ENCODE measurements around the gene PLOD2.

PLOD2 gene

DNA sequence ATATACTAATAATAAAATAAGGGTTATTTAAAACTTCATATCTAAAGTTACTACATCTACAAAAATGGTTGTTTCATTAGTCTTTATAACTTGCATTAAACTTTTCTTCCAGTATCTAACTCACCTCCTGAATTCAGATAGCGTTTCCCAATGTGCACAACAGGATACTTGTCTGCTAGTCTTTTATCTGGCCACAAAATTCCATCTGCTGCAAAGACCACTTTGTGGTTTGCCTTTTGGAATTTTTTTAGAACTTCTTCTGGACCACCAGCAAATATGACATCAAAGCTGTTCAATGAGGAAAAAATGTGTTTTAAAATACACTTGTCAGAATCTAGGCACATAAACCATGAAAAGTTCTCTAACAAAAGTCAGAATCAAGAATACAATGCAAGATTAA is 50.8 kb downstream of the PLOD2 start:
- no peak overlapping the region for H3K4me3 ChIP-seq (replicated peaks; ENCODE audit: insufficient read depth, low read length)
- no peak for DNase-seq (ENCODE audit: low read depth in 1 of 2, low spot score in 1 of 2)
- TF ChIP-seq GABPA (IDR thresholded peaks at IDR 0.05; ENCODE audit: low read depth) (no peak), SPI1 (IDR thresholded peaks at IDR 0.05; ENCODE audit: borderline replicate concordance, low read depth) (no peak), POLR2AphosphoS5 (IDR thresholded peaks at IDR 0.05; ENCODE audit: low read depth) (no peak)
- TF ChIP-seq, protein P1, sequence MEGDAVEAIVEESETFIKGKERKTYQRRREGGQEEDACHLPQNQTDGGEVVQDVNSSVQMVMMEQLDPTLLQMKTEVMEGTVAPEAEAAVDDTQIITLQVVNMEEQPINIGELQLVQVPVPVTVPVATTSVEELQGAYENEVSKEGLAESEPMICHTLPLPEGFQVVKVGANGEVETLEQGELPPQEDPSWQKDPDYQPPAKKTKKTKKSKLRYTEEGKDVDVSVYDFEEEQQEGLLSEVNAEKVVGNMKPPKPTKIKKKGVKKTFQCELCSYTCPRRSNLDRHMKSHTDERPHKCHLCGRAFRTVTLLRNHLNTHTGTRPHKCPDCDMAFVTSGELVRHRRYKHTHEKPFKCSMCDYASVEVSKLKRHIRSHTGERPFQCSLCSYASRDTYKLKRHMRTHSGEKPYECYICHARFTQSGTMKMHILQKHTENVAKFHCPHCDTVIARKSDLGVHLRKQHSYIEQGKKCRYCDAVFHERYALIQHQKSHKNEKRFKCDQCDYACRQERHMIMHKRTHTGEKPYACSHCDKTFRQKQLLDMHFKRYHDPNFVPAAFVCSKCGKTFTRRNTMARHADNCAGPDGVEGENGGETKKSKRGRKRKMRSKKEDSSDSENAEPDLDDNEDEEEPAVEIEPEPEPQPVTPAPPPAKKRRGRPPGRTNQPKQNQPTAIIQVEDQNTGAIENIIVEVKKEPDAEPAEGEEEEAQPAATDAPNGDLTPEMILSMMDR (IDR thresholded peaks at IDR 0.05; ENCODE audit: insufficient read depth, low read length): no peak
- TF ChIP-seq, protein P2, sequence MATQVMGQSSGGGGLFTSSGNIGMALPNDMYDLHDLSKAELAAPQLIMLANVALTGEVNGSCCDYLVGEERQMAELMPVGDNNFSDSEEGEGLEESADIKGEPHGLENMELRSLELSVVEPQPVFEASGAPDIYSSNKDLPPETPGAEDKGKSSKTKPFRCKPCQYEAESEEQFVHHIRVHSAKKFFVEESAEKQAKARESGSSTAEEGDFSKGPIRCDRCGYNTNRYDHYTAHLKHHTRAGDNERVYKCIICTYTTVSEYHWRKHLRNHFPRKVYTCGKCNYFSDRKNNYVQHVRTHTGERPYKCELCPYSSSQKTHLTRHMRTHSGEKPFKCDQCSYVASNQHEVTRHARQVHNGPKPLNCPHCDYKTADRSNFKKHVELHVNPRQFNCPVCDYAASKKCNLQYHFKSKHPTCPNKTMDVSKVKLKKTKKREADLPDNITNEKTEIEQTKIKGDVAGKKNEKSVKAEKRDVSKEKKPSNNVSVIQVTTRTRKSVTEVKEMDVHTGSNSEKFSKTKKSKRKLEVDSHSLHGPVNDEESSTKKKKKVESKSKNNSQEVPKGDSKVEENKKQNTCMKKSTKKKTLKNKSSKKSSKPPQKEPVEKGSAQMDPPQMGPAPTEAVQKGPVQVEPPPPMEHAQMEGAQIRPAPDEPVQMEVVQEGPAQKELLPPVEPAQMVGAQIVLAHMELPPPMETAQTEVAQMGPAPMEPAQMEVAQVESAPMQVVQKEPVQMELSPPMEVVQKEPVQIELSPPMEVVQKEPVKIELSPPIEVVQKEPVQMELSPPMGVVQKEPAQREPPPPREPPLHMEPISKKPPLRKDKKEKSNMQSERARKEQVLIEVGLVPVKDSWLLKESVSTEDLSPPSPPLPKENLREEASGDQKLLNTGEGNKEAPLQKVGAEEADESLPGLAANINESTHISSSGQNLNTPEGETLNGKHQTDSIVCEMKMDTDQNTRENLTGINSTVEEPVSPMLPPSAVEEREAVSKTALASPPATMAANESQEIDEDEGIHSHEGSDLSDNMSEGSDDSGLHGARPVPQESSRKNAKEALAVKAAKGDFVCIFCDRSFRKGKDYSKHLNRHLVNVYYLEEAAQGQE (IDR thresholded peaks at IDR 0.05; ENCODE audit: insufficient replicate concordance, low read depth): no peak

DNA sequence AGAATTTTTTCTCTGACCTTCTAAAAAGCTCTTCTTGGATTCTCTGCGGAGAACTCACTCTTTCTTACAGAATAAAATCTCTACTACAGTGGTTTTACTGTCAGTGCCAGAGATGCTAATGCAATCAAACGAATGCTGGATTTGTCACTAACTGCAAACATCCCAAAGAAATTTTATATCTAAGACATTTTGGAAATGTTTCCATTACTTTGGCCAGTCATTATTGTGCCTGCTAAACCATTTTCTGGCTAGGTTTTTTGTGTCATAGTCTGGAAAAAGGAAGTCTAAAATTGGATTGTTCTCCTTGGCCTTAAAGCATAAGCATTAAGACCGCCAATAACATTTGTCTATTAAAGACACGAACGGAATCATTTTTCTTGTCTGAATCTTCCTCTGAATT is 54.0 kb downstream of the PLOD2 start:
- Histone ChIP-seq H3K27ac (replicated peaks) (no peak overlapping the region), H3K27me3 (ENCODE audit: insufficient read depth, poor library complexity, severe bottlenecking) (no peaks in the 10 kb centered on the region), H3K4me3 (replicated peaks; ENCODE audit: insufficient read depth, low read length) (no peak overlapping the region)
- no peak for DNase-seq (ENCODE audit: low read depth in 1 of 2, low spot score in 1 of 2)
- TF ChIP-seq GABPA (IDR thresholded peaks at IDR 0.05; ENCODE audit: low read depth): no peak
- TF ChIP-seq SPI1 (IDR thresholded peaks at IDR 0.05; ENCODE audit: borderline replicate concordance, low read depth): no peak
- no peak for TF ChIP-seq POLR2AphosphoS5 (IDR thresholded peaks at IDR 0.05; ENCODE audit: low read depth)
- TF ChIP-seq, protein P2 (IDR thresholded peaks at IDR 0.05; ENCODE audit: insufficient replicate concordance, low read depth): no peak
- TF ChIP-seq, protein P1 (IDR thresholded peaks at IDR 0.05; ENCODE audit: insufficient read depth, low read length): no peak

More for the DNA sequence above, 50.8 kb downstream of the PLOD2 start:
- Histone ChIP-seq H3K27ac (replicated peaks) (no peak overlapping the region), H3K27me3 (ENCODE audit: insufficient read depth, poor library complexity, severe bottlenecking) (no peaks in the 10 kb centered on the region)

DNA sequence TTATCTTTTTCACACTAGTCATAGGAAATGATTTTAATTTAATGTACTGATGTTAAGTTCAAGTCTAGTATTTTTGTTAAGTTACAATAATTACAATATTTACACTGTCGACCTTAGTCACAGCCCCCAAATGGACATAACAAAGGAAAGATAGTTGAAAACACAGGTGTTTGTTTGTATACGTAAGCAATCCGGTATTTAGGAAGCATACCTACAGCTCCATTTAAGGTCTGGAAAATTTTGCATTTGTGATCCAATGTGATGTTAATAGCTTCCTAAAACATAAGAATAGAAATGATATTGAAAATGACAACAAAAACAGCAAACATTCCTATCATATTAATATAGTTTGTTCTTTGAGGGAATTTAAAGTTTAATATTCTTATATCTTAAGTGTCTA is 56.9 kb downstream of the PLOD2 start:
- TF ChIP-seq SPI1 (IDR thresholded peaks at IDR 0.05; ENCODE audit: borderline replicate concordance, low read depth): no peak
- TF ChIP-seq POLR2AphosphoS5 (IDR thresholded peaks at IDR 0.05; ENCODE audit: low read depth): no peak
- TF ChIP-seq, protein P2 (IDR thresholded peaks at IDR 0.05; ENCODE audit: insufficient replicate concordance, low read depth): no peak
- TF ChIP-seq, protein P1 (IDR thresholded peaks at IDR 0.05; ENCODE audit: insufficient read depth, low read length): no peak
- no peak for TF ChIP-seq GABPA (IDR thresholded peaks at IDR 0.05; ENCODE audit: low read depth)
- DNase-seq (ENCODE audit: low read depth in 1 of 2, low spot score in 1 of 2): no peak
- no peak overlapping the region for H3K27ac ChIP-seq (replicated peaks)
- no peaks in the 10 kb centered on the region for H3K27me3 ChIP-seq (ENCODE audit: insufficient read depth, poor library complexity, severe bottlenecking)
- H3K4me3 ChIP-seq (replicated peaks; ENCODE audit: insufficient read depth, low read length): no peak overlapping the region

Data from HL-60 (cell line).